PFSK-1 (cell line): ENCODE measurements around the gene PIAS3.

Source experiments
- FOXP2 ChIP-seq: optimal IDR thresholded peaks from 2 replicates; pipeline ENCODE3; 2011; ENCODE audit warnings: borderline replicate concordance, control low read depth, inconsistent platforms; ENCODE audit not compliant: insufficient read depth; ENCODE audit errors: extremely low read length, extremely low read depth
- POLR2AphosphoS5 ChIP-seq: IDR thresholded peaks from 2 replicates; pipeline ENCODE4 v1.6.1; 2012; ENCODE audit warnings: low read depth, mild to moderate bottlenecking, control low read depth, low read length, moderate library complexity
- REST ChIP-seq, 2 experiments: IDR thresholded peaks; 2 replicates each; pipeline versions ENCODE4 v1.6.1 to v1.8.0; 2011 to 2012; ENCODE audit warnings: low read depth in 2 of 2, low read length in 2 of 2, control low read depth in 1 of 2, inconsistent platforms in 1 of 2, mild to moderate bottlenecking in 1 of 2, moderate library complexity in 1 of 2; ENCODE audit not compliant: insufficient read depth in 1 of 2
- TAF1 ChIP-seq: IDR thresholded peaks from 2 replicates; pipeline ENCODE4 v1.6.1; 2012; ENCODE audit warnings: low read length, control low read depth, borderline replicate concordance; ENCODE audit not compliant: insufficient read depth

GRCh38 chr1:145846201-145846612 lies 12.7 kb downstream of the PIAS3 start:
- no peak for TF ChIP-seq REST (IDR thresholded peaks at IDR 0.05; ENCODE audit: insufficient read depth in 1 of 2, low read depth in 2 of 2, low read length in 2 of 2)
- no peak for TF ChIP-seq TAF1
- no peak for TF ChIP-seq POLR2AphosphoS5
- TF ChIP-seq FOXP2 = no peak
